Measurements from ENCODE around the gene UCP3.

UCP3 gene

DNA sequence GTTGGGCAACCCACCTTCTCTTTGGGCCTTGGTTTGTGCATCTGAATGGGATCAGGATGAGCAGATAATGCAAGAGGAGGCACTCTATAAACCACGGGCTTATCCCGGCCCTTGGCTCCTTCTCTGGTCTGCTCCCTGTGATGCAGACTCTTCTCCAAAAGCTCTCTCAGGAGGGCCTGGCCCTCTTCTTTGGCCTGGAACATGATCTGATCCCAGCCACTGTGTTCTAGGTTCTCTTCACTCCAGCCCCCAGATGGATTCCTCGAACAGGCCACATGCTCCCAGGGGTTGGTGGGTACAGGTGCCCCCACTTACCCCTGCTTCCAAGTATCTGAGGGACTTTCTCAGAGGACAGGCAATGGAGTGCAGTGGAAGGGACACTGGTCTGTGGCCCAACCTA is 8.7 kb upstream of the UCP3 start:
- no peak for DNase-seq

DNA sequence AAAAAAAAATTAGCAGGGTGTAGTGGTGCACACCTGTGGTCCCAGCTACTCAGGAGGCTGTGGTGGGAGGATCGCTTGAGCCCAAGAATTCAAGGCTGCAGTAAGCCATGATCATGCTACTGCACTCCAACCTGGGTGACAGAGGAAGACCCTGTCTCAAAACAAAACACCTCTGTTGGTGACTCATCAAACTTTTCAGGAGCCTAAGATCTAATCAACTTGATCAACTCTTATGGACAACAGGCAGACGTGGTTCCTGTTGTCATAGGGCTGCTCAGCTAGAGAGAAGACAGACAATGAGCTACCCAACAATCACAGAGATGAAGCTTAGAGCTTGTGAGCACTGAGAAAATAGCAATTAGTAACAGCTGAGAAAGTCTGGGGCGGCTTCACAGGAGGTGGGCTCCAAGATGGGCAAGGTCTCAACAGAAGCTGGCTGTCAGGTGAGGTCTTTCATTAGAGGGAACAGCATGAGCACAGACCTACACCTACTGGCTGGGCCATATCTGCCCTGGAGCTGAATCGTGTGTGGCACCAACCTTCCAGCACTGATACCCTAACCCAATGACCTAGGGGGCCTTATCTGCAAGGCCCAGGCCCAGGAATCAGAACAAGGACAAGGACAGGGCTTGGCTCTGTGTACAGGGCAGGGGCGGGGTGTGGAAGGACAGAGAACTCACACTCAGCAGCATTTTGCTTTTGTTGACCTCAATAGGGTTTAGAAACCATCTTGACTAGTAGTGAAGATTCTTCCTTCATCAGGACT is 7.2 kb upstream of the UCP3 start:
- no peak for DNase-seq

DNA sequence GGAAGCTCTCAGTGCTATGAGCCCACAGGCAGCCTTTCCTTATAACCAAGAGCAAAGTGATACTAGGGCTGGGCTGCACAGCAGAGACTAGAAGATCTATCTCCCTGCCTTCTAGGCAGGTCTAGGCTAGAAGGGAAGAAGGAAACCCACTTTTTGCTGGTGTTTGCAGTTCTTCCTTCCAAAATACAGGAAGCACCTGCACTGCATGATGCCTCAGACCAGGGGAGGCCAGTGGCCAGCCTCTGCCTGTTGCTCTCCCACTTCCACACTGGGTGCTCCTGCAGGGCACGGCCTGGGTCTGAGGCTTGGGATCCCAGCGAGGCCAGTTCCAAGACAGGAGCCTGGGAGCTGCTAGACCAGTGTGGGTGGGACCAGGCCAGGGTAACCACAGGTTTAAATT is 6.0 kb upstream of the UCP3 start:
- no peak for DNase-seq

DNA sequence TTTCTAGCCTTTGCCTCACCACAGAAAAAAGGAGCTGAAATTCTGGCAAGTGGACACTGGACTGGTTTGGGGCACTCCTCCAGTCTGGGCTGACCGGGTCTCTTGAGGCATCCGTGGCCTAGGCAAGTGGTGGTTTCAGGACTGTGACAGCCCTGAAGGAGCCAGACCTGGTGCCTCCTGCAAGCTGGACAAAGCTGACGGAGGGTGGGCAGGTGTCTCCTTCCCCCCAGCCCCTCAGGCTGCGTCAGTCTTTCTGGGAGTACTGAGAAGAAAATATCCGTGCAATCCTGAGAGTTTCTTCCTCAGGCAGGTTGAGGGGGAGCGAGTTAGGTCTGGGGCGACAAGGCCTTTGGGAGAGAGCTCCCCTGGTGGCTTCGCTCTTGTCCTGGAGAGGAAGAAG is 4.3 kb upstream of the UCP3 start:
- no peak for DNase-seq

DNA sequence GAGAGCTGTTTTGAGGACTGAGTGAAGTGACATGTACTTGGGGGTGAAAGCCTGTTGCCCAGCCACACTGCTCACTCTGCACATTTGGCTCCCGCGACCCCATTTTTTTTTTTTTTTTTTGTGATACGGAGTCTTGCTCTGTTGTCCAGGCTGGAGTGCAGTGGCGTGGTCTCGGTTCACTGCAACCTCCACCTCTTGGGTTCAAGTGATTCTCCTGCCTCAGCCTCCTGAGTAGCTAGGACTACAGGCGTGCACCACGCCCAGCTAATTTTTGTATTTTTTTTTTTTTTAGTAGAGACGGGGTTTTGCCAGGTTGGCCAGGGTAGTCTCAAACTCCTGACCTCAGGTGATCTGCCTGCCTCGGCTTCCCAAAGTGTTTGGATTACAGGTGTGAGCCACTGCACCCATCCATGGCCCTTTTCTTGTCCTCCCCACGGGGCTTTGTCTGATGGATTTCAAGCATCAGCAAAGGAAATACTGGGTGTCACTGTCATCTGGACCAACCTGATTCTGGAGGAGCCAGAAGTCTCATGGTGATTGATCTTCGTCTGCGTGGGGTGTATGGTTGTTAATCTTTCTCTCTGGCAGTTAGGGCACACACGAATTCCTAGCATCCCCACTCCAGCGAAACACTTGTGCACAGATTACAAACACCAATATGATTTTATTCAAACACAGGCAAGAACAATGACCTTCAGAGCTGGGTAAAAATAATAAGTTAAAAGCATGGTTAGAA is 3.4 kb upstream of the UCP3 start:
- DNase-seq: no peak

DNA sequence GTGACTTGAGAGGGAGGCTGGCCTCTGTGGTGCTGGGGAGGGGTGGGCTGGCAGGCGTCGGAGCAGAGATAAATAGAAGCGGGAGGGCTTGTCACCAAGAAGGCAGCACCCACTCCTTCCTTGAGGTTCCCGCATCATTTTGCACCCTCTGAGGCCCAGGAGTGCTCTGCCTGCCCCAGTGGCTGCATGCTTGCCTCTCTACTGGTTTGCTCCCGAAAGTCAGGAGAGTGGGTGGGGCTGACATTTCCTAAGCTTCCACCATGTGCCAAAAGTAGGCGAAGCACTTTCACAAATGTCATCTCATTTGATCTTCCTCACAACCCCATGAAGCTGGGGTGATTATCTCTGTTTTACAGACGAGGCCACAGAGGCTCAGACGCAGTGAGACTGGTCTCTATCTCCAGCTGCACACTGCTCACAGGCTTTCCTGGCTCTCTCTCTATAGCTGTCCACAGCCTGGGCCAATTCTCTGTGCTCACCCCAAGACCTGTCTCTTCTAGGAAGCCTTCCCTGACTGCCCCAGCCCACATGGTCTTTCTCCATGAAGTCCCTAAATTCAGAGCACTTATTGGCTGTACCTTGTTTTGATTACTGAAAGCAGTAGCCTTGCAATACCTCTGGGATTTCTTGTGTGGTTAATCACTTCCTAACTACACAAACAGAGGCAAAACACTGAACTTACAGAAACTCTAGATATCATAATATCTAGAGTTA is 2.6 kb upstream of the UCP3 start:
- no peak for DNase-seq

DNA sequence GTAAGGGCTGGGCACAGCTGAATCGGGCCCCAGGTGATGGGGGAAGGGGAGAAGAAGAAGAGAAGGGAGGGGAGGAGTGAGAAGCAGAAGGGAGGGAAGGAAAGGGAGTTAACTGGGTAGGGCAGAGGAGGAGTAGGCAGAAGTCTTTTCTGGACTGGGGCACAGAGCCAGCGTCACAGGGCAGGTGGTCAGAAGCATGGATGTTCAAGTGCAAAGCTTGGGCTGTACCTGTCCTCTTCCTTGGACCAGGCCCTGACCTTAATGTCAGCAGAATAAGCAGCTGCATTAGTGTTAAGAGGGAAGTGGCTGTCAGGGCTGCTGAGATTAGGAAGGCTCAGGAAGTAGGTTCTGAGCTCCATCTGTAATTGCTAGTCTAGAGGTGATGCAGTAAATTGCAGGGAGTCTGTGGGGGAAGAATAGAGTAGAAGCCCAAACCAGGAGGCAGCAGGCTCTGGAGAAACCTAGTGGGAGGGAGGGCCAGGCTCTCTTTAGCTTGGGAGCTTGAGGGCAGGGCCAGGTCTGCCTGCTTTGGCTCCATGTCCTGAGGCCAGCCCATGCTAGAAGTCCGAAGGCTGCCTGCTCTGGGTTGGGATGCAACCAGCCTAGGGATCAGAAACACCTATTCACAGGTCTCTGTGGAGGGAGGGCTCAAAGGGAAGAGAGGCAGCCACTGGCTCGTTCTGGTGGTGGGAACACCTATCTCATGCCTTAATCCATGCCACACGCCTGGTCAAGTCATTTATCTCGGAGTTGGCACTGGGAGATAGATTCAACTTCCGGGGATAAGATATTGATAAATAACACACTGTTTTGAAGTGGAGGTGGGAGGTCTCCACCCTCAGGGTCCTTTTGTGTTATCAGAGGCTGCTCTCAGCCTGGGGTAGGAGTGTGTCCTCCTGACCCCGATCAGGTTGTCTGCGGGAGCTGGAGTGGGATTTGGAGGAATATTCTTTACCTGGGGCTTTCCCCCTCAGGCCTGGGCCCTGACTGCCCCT is 1.7 kb upstream of the UCP3 start:
- DNase-seq: no peak

DNA sequence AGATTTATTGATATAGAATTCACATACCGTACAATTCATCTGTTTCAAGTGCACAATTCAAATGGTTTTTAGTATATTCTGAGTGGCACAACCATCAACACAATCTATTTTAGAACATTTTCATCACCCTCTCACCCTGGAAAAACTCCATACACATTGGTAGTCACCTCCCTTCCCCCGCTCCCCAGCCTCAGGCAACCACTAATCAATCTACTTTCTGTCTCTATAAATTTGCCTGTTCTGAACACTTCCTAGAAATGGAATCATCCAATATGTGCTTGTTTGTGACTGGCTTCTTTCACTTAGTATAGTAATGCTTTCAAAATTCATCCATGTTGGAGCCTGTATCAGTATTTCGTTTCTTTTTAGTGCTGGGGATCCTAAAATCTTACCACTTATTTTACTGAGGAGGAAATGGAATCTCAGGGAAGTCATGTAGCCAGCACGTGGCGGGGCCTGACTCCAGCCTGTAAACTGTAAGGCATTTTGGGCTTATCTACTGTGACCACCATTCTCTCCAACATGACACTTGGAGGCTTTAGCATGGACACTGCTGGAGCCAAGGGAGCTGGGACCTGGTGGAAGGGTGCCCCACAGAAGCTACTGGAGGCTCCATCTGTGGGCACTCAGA is 905 bp upstream of the UCP3 start:
- no peak for DNase-seq

DNA sequence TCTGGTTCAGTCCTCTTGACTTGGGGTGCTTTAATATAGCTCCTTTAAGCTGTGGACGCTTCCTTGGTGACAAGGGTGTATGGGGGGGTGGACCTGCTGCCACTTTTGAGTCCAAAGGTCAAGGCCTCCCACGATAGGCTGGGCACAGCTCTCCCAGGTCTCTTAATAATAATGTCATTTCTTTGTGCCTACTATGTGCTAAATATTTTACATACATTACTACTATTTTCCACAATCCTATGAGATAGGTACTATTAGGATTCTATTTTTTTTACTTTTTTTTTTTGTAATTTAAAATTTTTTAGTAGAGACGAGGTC is 304 bp upstream of the UCP3 start:
- no peak for DNase-seq

DNA sequence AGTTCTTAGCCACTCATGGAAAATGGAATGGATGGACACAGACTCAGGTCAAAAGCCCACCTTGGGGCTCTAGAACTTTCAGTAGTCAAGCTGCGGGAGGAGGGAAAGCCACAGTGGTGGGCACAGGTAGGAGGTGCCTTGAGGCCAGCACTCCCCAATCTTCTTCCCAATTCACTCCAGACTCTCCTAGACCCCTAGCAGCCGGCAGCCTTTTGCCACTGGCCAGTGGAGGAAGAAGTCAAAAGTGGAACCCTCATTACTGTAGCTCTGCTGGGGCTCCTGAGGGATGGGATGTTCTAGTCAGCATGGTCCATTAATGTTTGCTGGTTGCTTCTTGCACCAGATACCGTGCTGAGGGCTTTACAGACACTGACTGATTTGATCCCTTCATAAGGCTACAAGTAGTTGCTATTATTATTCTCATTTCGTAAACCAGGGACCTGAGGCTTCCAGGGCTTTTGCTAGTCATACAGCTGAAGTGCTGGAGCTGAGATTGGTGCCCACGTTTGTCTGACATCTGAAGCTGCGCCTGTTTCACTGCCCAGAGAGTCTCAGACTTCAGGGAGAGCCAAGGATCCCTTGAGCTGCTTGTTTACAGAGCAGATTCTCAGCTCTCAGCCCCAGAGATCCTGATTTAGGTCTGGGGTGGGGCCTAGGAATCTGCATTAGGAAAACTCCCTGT is 1.1 kb downstream of the UCP3 start:
- DNase-seq: no peak

DNA sequence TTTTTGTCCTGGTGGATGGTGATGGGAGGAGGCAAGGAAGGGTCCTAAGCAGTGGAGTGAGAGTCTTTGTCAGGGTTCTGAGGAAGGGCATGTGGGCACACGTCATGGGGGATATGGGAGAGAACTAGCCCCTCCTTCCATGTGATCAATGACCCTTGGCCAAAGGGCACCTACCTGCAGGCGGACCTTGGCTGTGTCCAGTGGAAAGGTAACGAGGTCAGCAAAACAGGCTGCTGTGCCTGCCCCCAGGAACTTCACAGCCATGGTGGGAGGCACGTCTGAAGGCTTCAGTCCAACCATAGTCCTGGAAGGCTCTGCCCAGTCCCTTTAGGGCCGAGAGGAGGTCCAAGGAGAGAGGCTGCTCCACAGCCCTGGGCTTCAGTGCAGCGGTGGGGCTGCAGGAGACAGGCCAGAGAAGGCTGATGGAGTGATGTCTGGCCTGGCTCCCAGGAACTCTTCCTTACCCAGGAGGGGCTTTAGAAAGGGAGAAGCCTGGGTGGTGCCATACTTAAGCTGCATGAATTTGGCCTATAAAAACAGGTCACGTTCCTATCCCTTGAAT is 2.1 kb downstream of the UCP3 start:
- DNase-seq: no peak

DNA sequence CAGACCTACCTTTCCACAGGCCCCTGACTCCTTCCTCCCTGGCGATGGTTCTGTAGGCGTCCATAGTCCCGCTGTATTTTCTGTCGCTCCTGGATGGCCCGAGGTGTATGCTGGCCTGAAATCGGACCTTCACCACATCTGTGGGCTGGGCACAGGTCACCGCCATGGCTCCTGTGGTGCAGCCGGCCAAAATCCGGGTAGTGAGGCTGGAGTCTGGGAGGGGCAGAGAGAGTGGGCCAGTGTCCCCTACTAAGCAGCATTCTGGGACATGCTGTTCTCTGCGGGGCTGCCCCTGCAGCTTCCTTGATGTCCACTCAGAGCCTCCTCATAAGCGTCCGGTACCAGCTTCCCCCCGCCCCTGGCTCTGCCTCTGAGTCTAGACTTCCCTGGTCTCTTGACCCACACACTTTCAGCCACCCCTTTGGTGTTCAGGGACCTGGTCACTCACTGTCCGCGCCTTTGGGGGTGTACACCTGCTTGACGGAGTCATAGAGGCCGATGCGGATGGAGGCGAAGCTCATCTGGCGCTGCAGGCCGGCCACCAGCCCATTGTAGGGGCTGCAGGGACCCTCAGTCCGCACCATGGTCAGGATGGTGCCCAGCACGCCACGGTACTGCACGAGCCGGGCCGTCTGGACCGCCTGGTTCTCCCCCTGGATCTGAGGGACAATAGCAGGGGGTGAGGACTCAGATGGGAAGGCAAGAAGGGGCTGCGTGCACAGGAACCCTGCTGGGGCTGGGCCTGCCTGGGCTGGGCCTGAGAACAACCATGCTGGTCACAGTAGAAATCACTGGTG is 3.0 kb downstream of the UCP3 start:
- no peak for DNase-seq

DNA sequence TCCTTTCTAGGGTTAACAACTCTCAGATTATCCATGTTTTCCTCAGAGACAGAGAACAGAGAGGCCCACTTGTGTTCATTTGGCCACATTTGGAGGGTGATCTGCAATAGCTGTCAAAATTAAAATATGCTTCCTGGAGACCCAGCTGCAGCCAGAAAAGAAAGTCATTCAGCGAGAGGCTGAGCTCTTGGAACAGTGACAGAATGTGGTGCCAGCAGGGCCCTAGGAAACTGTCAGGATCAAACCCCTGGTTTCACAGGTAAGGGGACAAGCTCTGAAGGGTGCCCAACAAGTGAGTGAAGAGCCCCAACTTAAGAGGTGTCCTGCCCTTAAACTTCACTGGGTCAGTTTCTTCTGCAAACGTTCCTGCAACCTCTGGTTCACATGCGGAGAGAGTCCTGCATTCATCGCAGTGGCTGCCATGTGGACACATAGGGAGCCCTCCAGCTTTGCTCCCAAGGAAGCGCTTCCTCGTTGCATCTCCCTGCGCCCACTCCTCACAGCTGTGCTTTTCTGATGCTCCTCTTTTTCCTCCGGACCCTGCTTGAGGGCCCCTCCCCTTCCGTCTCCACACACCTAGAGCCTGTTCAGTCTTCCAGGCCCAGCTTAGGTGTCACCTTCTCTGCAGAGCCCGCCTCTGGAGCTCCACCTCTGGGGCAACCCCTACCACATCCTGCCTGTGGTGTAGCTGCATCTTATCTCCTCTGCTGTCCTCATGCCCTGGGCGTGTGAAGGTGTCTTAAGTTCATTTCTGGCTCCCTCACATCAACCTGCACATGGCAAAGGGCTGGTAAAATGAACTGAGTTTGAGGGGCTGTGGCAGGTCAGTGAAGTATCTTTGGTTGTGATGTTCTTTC is 3.9 kb downstream of the UCP3 start:
- DNase-seq: peak; percentile 86

DNA sequence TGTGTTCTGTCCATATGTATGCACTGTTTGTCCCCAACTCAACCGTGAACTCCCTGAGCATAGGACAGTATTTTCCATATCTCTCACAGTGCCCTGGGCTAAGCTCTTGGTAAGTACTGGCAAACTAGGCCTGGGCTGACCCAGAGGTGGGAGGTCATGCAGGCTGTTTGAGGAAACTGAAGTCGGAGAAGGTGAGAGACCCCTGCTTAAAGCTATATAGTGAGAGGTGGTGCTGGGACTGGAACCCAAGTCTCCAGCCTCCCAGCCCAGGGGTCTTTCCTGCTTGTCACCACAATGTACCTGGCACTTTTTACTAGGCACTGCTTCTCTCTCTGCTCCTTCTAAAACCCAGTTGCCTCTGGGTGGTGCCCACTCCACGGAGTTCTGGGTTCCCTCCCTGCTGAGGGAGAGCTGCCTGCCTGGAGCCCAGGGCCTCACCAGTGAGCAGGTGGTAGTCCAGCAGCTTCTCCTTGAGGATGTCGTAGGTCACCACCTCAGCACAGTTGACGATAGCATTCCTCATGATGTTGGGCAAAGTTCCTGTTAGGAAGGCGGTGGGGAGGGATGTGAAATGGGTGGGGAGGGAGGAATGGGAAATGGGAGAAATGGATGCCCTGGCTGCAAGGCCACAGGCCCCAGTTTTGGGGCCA is 4.7 kb downstream of the UCP3 start:
- DNase-seq: no peak

DNA sequence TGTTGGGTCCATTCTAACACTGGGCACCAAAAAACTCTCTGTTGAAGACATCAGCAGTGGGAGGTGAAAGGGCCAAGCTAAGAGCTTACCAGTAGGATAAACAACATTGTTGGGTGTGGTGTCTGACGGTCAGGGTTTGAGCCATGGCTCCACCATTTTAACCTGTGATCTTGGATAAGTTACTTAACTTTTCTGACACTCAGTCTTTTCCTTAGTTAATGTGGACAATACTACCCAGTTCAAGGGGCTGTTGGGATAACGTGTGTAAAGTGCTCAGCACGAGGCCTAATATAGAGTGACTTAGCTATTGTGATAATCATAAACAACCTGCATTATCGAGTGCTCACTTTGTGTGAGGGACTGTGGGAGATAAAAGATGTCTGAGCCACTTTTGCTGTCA is 6.1 kb downstream of the UCP3 start:
- no peak for DNase-seq

DNA sequence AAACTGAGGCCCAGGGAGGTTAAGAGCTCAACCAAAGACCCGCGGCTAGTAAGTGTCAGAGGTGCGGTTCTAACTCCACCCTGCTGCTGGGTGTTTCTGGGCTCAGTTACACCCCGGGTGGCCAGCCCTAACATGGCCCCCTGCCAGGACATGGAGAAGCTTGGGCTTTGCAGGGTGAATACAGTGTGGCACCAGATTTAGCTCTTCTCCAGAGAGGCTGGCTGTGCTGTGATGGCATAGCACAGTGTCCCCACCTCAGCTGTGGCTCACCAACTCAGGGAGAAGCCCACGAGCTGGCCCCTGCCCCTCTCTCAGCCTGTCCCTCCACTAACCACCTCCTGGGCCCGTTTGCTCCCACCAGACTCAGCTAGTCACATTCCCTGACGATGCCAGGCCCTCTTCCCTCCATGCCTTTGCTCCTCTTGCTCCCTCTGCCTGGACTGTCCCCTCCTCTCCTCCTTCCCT is 7.0 kb downstream of the UCP3 start:
- no peak for DNase-seq

DNA sequence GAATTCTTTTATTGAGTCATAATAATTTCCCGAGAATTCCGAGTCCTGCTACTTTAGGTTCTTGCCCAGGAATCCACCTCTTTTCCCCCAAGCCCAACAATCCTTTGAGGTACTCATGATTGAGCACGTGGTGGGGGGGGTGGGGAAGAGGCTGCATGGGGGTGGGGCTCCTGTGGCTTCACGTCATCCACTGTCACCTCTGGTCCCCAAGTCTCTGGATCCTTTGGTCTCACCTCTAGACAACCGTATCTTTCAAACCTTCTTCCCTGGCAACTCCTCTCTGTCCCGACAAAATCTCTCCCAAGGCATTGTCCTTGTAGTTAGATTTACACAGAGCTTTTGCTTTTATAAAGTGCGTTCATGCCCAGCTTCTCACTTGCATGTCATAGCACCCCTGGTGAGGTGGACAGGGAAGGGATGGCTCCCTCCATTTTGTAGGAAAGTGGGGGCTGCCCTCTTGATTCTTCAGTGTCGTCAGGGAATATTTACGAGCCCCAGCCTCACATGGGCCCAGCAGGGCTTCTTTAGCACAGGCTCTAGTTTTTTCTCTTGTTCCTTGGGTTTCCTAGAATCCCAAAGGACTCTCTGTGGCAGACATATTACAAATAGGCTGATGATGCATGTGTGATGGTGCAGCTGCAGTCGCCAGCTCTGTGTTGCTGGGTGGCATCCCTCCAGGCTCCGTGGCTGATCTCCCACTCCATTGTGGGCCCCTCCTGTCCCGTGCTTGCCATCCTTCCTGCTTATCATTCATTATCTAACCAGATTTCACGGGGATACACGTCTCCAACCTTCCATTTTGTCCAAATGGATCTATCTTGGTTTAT is 8.4 kb downstream of the UCP3 start:
- DNase-seq: no peak

All from activated gamma-delta T cell treated with Interleukin-2 at 50 U/mL for 16 hours (primary cell).